Activated B cell treated with CpG ODN at 0.5 μM for 24 hours (primary cell): ENCODE results near the gene TFPI. TPM values are rescaled to one million over a fixed set of nuclear protein-coding genes. Genes with fewer than 3 reads are reported as not detected.

Source experiments
- ATAC-seq: fragments of 200-7000 bp; cut with Tn5 transposase; one replicate; pipeline ENCODE4 v1.10.0; 2021; ENCODE audit warnings: low read depth, mild to moderate bottlenecking, moderate library complexity
- CTCF ChIA-PET: fragments of 350-600 bp; sonication (Branson Sonifier 250); formaldehyde crosslinking; loops from one replicate; lab custom pipeline; 2021; ENCODE audit warnings: antibody characterized with exemption; lab: Charles Lee
- POLR2A ChIA-PET: fragments of 350-600 bp; sonication (Branson Sonifier 250); formaldehyde crosslinking; loops from one replicate; lab custom pipeline; 2021; ENCODE audit warnings: antibody characterized with exemption; lab: Charles Lee
- DNase-seq: peaks from one replicate; pipeline ENCODE4 v3.0.0; 2022
- H3K27ac Mint-ChIP-seq: one replicate; pipeline ENCODE4 v1.8.0; 2020; ENCODE audit warnings: mixed read lengths
- H3K27me3 Mint-ChIP-seq: one replicate; pipeline ENCODE4 v1.8.0; 2021; ENCODE audit warnings: mixed read lengths
- H3K36me3 Mint-ChIP-seq: one replicate; pipeline ENCODE4 v1.8.0; 2021; ENCODE audit warnings: low read depth, mixed read lengths
- H3K4me1 Mint-ChIP-seq: one replicate; pipeline ENCODE4 v1.8.0; 2021; ENCODE audit warnings: mixed read lengths
- H3K4me3 Mint-ChIP-seq: one replicate; pipeline ENCODE4 v1.8.0; 2020; ENCODE audit warnings: mild to moderate bottlenecking, mixed read lengths
- H3K9me3 Mint-ChIP-seq: one replicate; pipeline ENCODE4 v1.8.0; 2020; ENCODE audit warnings: mixed read lengths
- CTCF ChIP-seq: fragments of 200-600 bp; IDR thresholded peaks from one replicate; pipeline ENCODE4 v1.8.0; 2022; ENCODE audit warnings: antibody characterized with exemption, mild to moderate bottlenecking
- intact Hi-C: fragments of 100-400 bp; cut with micrococcal nuclease; formaldehyde crosslinking; loops from one replicate; pipeline ENCODE4 v1.15.1; 2024
- total RNA-seq: library from RNA; stranded (reverse); gene quantifications from 2 replicates; pipeline ENCODE4 v1.2.3, GENCODE V29; 2022

TFPI gene
- total RNA-seq, 1 donor from 2014 or later = not detected

- H3K4me1 Mint-ChIP-seq = no peaks in the 10 kb centered on the region
- H3K27ac Mint-ChIP-seq = no peak overlapping the region
- intact Hi-C loops = no loop called here
- H3K27me3 Mint-ChIP-seq = no peaks in the 10 kb centered on the region
- no peak for TF ChIP-seq CTCF
- DNase-seq (no peak), ATAC-seq (no peak)
- no peaks in the 10 kb centered on the region for H3K9me3 Mint-ChIP-seq
- H3K4me3 Mint-ChIP-seq = no peak overlapping the region
- H3K36me3 Mint-ChIP-seq = no peaks in the 10 kb centered on the region
- ChIA-PET CTCF (interaction anchor here (0.7 kb wide), 1 partner anchor 8 kb away, joined by 3 read pairs; no protein-coding TSS in a partner anchor), POLR2A (no interaction called here)
These were observed 31.9 kb upstream of the TFPI start for GRCh38 chr2:187586011-187586641.

GRCh38 chr2:187581125-187581896, 27.1 kb upstream of the TFPI start:
- Mint-ChIP-seq H3K36me3 (no peaks in the 10 kb centered on the region), H3K4me3 (no peak overlapping the region), H3K9me3 (no peaks in the 10 kb centered on the region), H3K27ac (no peak overlapping the region), H3K4me1 (no peaks in the 10 kb centered on the region), H3K27me3 (no peaks in the 10 kb centered on the region)
- ATAC-seq (no peak), DNase-seq (no peak)
- CTCF ChIA-PET = interaction anchor here (0.8 to 1.2 kb wide), 4 partner anchors 15 to 81 kb away, joined by 3 to 4 read pairs (median 3); no protein-coding TSS in a partner anchor
- peak; percentile 46 for TF ChIP-seq CTCF
- intact Hi-C loops = loop anchor here (2.0 kb wide), 2 partner anchors 931 to 1831 kb away; no protein-coding TSS in a partner anchor
- POLR2A ChIA-PET = no interaction called here

- H3K36me3 Mint-ChIP-seq = no peaks in the 10 kb centered on the region
- ChIA-PET CTCF (interaction anchor here (1.1 to 1.2 kb wide), 2 partner anchors 14 to 81 kb away, joined by 3 to 4 read pairs; no protein-coding TSS in a partner anchor), POLR2A (no interaction called here)
These were observed 26.4 kb upstream of the TFPI start for GRCh38 chr2:187580462-187581124.

GRCh38 chr2:187577310-187577709, 23.1 kb upstream of the TFPI start:
- no peaks in the 10 kb centered on the region for H3K36me3 Mint-ChIP-seq
- CTCF ChIA-PET = no interaction called here
- no peaks in the 10 kb centered on the region for H3K4me1 Mint-ChIP-seq
- TF ChIP-seq CTCF = no peak
- intact Hi-C loops = no loop called here
- no peak overlapping the region for H3K27ac Mint-ChIP-seq
- H3K27me3 Mint-ChIP-seq = no peaks in the 10 kb centered on the region
- DNase-seq (no peak), ATAC-seq (no peak)
- POLR2A ChIA-PET = no interaction called here
- no peak overlapping the region for H3K4me3 Mint-ChIP-seq
- H3K9me3 Mint-ChIP-seq = peaks cover 5% of the 10 kb centered on the region

More at GRCh38 chr2:187580462-187581124, 26.4 kb upstream of the TFPI start:
- Mint-ChIP-seq H3K27me3 (no peaks in the 10 kb centered on the region), H3K4me3 (no peak overlapping the region), H3K4me1 (no peaks in the 10 kb centered on the region), H3K27ac (no peak overlapping the region), H3K9me3 (no peaks in the 10 kb centered on the region)
- DNase-seq (no peak), ATAC-seq (no peak)
- intact Hi-C loops = loop anchor here (1.0 to 2.0 kb wide), 3 partner anchors 80 to 1832 kb away; no protein-coding TSS in a partner anchor
- TF ChIP-seq CTCF = no peak

GRCh38 chr2:187576906-187577305, 22.7 kb upstream of the TFPI start:
- POLR2A ChIA-PET = no interaction called here
- CTCF ChIA-PET = no interaction called here
- intact Hi-C loops = no loop called here
- ATAC-seq (no peak), DNase-seq (no peak)
- Mint-ChIP-seq H3K36me3 (no peaks in the 10 kb centered on the region), H3K27me3 (no peaks in the 10 kb centered on the region), H3K9me3 (peaks cover 8% of the 10 kb centered on the region), H3K27ac (no peak overlapping the region), H3K4me3 (no peak overlapping the region), H3K4me1 (no peaks in the 10 kb centered on the region)
- TF ChIP-seq CTCF = no peak
